HG02610 (cell line): ENCODE measurements around the gene SLC66A2.

Experiments
- ATAC-seq: cut with Tn5 transposase; IDR thresholded peaks from one replicate; pipeline ENCODE4 v1.9.1; 2021; ENCODE audit warnings: mild to moderate bottlenecking, moderate library complexity; ENCODE audit not compliant: unreplicated experiment

The SLC66A2 gene

GRCh38 chr18:79938196-79938595 is 13.3 kb downstream of the SLC66A2 start:
- ATAC-seq: no peak

- ATAC-seq: no peak
These were observed 14.2 kb downstream of the SLC66A2 start for GRCh38 chr18:79937103-79937860.

- ATAC-seq: no peak
These were observed 14.8 kb downstream of the SLC66A2 start for GRCh38 chr18:79936641-79937040.

DNA sequence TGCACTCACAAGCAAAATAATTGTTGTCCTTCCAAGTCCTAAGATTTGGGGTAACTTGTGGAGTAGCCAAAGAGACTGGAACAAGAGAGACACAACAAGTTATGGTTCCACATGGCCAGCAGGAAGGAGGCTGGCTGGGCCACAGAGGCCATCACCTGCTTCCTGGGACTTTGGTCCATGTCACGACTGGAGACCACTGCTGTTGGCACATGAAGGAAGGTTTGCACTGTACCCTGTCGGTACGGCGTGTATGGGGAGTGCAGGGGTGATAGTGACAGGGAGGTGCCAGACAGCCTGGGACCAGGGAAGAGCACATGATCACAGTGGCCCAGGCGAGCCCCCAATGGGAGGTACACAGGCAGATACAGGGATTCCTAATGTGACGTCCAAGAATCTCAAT is 15.5 kb downstream of the SLC66A2 start:
- ATAC-seq: no peak

DNA sequence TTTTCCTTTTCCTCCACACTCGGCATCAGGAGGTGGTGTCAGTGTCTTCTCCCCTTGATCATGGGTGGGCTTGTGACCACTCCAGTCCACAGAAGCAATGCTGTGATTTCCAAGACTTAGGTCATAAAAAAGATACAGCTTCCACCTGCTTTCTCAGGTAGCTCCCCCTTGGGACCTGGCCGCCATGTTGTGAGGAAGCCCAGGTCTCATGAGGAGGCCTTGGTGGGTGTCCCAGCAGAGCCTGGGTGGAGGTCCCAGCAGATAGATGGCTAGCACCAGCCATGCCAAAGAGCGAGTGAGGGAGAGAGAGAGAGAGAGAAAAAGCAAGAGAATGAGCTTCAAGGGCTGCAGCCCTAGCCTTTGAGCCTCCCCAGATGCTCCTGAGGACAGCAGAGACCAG is 16.0 kb downstream of the SLC66A2 start:
- ATAC-seq: no peak

GRCh38 chr18:79935098-79935480 is 16.4 kb downstream of the SLC66A2 start:
- ATAC-seq: no peak

DNA sequence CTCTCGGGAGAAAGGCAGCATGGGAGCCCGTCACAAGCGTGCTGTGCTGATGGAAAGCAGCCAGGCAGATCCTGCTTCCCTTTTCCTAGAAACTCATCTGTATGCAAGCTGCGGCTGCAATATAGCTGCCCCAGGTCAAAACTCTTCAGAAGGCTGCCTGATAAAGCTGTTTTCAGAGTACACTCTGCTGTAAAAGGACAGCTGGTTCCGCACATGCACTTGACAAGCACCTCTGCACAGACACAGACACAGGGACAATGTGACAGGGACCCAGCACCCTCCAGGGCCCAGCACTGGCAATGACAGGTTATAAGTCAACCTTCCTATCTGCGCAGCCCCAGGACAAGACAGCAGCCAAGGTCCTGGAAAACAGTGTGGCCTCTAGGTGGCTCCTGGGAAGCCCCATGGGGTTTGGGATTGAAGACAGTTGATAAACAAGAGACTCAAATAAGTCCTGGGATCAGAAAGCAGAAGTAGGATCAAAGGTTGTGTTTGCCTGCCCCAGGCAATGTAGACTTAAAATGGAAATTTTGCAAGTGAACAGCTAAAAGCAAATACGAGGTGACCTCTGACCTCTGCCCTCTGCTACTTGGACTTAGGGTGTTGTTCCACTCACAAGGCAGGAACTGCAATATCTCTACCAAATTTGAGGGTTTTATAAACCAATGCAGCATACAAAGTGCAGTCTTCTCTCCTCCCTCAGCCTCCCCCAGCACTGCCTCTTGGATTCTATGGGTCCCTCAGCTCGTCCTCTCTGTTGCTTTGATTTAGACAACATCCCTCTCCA is 16.9 kb downstream of the SLC66A2 start:
- ATAC-seq: no peak

DNA sequence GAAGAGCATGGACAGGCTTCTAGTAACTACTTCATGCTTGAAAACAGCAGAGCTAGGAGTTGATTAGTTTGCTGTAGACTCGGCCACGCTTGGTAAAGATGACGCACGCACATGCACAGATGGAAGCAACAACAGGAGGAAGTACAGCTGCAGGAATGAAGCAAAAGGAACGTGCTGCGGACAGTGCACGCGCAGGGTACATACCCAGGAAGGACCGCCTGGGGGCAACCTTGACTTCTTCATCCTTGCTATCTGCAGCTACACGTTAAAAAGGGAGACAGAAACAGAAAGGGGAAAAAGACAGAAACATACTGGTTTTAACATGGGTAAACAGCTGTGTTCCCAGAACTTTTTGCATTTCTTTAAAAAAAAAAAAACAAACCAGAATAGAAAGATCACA is 17.7 kb downstream of the SLC66A2 start:
- ATAC-seq: no peak

GRCh38 chr18:79932907-79933306 is 18.5 kb downstream of the SLC66A2 start:
- ATAC-seq: no peak

DNA sequence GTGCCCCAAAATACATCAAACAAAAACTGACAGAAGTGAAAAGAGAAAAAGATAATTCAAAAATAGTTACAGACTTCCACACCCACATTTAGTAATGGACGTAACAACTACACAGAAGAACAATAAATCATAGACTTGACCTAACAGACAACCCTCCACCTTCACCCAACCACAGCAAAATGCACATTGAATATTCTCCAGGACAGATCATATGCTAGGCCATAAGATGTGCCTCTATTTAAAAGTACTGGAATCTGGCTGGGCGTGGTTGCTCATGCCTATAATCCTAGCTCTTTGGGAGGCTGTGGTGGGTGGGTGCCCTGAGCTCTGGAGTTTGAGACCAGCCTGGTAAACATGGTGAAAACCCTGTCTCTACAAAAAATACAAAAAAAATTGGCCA is 20.0 kb downstream of the SLC66A2 start:
- ATAC-seq: no peak

DNA sequence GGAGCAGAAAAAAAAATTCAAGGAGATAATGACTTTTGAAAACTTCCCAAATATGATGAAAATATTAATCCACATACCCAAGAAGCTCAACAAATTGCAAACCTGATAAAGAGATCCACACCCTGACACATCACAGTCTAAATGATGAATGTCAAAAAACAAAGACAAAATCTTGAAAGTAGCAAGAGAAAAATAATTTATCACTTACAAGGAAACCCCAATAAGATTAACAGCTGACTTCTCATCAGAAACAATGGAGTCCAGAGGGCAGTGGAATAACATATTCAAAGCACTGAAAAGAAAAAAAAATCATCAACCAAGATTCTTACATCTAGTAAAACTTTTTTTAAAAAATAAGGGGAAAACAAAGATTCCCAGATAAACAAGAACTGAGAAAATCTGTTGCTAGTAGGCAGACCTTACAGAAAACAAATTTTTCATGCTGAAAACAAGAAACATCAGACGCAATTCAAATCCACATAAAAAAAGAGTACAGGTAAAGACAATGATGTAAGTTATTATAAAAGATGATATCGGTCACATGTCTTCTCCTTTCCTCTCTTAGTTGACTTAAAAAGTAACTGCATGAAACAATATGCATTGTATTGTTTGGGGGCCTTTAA is 21.3 kb downstream of the SLC66A2 start:
- no peak for ATAC-seq

DNA sequence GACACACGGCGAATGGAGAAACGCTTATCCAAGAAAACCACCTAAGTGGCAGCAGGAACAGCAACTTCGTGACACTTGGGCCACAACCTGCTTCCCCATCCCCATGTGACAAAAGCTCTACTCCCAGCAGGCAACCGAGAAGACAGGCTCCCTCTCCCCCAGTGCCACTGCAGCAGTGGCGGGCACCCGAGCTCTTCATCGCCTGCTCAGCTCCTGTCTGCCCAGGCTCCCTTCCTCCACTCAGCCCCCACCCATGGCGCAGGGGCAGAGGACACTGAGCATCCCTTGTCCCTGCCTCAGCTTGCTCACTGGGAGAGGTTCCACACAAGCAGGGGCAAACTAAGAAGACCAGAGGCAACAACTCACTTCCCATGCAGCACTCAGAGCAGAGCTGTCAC is 22.9 kb downstream of the SLC66A2 start:
- no peak for ATAC-seq

DNA sequence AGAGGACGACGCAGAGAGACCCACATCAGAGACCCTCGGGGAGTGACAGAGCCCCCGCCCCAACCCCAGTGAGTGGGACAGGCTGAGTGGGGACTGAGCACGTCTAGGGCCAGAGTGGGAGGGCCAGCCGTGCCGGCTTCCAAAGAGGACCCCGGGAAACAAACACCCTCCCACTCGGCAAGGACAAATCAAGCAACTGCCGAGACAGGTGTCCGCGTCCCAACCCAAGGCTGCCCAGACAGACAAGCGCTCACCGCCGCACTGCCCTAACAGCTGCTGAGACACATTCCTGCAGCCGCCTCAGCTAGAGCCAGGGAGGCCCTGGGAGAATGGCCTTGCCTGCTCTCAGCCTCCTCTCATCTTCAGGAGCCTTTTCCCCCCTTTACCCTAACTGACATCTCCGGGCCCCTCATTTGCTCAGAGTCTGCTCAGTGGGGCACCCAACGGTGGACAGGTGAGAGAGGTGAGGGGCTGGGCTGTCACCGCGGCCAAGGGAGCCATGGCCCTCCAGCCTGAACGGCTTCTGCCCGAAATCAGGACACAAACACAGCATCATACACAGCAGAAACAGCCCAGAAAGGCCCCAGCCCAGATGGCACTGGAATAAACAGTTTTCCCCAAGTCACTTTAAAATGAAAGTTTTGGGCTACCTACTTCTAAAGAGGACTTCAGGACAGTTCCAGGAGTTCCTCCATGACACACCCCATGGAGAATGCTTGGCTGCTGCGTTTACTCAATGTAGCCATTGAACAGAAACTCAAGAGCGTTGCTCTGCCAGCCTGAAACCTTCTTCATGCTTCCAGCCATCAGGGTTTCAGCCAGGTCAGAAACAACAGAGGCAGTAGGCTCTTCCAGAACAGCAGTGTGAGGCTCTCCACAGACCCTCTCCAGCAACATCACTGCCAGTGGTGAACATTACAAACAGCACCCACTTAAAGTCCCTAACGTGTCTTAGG is 23.6 kb downstream of the SLC66A2 start:
- no peak for ATAC-seq

DNA sequence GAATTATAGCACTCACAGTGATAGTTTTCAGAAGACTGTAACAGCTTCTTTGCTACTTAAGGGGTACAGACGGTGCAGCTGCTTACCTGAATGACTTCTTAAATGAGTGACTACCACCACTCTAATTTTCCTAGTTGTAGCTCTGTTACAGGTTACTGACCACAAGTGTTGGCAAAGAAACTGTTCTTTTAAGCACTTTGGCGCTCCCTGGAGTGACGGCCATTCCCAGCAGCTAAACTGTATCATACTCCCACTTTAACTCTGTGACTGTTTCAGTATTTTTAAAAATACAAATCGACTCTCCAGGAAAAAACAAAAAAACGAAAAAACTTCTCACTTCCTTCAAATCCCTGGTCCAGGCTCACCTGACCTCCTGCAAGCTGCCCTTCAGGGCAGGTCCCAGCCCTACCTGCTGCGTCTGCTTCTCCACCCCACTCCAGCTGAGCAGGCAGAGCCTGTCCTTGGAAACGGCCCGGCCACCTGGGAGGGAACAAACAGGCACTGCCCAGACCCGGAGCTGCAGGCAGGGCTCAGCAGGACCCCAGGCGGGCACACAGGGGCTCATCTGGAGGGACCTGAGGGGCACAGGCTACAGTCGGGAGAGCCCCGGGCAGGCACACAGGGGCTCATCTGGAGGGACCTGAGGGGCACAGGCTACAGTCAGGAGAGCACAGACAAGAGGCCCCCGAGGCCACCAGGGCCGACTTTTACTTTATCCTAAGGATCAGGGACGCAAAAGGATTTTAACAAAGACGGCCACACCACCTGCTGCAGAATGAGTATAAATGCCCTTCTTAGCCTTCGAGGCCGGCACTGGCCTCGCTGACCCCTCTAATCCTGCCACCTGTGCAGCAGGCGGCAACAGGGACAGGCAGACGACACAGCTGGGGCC is 24.5 kb downstream of the SLC66A2 start:
- no peak for ATAC-seq

- no peak for ATAC-seq
These were observed 25.1 kb downstream of the SLC66A2 start for GRCh38 chr18:79926306-79926705.

GRCh38 chr18:79924814-79925731 is 26.4 kb downstream of the SLC66A2 start:
- ATAC-seq: no peak

GRCh38 chr18:79923896-79924585 is 27.4 kb downstream of the SLC66A2 start:
- ATAC-seq: no peak

GRCh38 chr18:79922971-79923411 is 28.5 kb downstream of the SLC66A2 start:
- no peak for ATAC-seq
